DND-41 (cell line): Measurements from ENCODE around the gene TOX2.

Source experiments
- CTCF ChIP-seq: IDR thresholded peaks from 2 replicates; pipeline ENCODE4 v1.5.1; 2012; ENCODE audit warnings: borderline replicate concordance, low read length, moderate library complexity, mild to moderate bottlenecking; ENCODE audit not compliant: poor library complexity, severe bottlenecking; ENCODE audit errors: extremely low read depth
- EZH2 ChIP-seq: IDR thresholded peaks from 3 replicates; pipeline ENCODE4 v1.6.1; 2012; ENCODE audit warnings: borderline replicate concordance, low read depth, mild to moderate bottlenecking, moderate library complexity, low read length, inconsistent platforms; ENCODE audit not compliant: severe bottlenecking

GRCh38 chr20:44073675-44074071, 159.0 kb downstream of the TOX2 start:
- TF ChIP-seq CTCF (no peak), EZH2 (no peak)
